ENCODE data around the gene PARVB.

PARVB gene

GRCh38 chr22:44217346-44217745, 193.2 kb downstream of the PARVB start:
- H3K4me3 ChIP-seq (ENCODE audit: low read depth, low read length): no peak overlapping the region
- CTCF ChIA-PET: no interaction called here
- no peak for DNase-seq (ENCODE audit: low read depth, low spot score)
- POLR2A ChIA-PET: no interaction called here
- no peak for TF ChIP-seq CTCF (IDR thresholded peaks at IDR 0.05; ENCODE audit: insufficient read depth, low read length, missing control alignments)

GRCh38 chr22:44218071-44218470, 194.0 kb downstream of the PARVB start:
- H3K4me3 ChIP-seq (ENCODE audit: low read depth, low read length): no peak overlapping the region
- DNase-seq (ENCODE audit: low read depth, low spot score): no peak
- CTCF ChIA-PET: no interaction called here
- no peak for TF ChIP-seq CTCF (IDR thresholded peaks at IDR 0.05; ENCODE audit: insufficient read depth, low read length, missing control alignments)
- POLR2A ChIA-PET: no interaction called here

DNA sequence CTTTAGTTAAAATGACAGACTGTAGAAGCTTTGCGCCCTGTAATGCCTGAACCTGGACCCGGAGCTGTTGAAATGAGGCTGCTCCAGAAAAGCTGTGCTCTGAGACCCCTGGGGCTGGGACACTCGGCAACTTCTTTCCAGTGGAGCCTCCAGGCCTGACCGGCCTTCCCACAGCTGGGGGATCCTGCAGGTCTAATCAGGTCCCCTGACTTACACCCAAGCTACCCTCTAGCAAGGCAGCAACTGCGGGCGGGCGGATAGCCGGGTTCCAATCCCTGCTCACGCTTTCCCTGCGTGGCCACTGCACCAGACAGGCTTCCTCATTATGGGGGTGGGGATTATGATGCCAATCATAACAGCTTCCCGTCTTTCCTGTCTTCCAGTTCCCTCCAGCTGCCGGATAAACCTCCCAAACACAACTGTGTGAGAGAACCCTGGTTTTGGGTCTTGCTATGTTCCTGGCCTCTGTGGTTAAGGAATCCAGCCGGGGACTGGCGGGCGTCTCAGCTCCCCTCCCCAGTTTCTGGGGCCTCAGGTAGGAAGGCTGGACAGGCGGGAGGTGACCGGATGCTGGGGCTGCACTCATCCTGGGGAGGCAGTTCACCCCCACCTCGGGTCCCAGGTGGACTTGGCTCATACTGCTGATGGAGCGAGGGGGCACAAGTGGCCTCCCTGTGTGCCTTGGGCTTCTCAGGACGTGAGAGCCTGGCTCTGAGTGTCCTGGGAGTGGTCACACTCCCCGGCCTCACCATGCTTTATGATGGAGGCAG, 195.2 kb downstream of the PARVB start:
- ChIA-PET CTCF (no interaction called here), POLR2A (interaction anchor here (0.6 kb wide), 1 partner anchor 122 kb away, joined by 3 read pairs; no protein-coding TSS in a partner anchor)
- DNase-seq (ENCODE audit: low read depth, low spot score): no peak
- TF ChIP-seq CTCF (IDR thresholded peaks at IDR 0.05; ENCODE audit: insufficient read depth, low read length, missing control alignments): no peak
- no peak overlapping the region for H3K4me3 ChIP-seq (ENCODE audit: low read depth, low read length)

GRCh38 chr22:44220727-44221680, 196.9 kb downstream of the PARVB start:
- ChIA-PET CTCF (interaction anchor here (0.6 to 1.1 kb wide), 2 partner anchors 9 to 14 kb away, joined by 3 read pairs; no protein-coding TSS in a partner anchor), POLR2A (no interaction called here)
- no peak for TF ChIP-seq CTCF (IDR thresholded peaks at IDR 0.05; ENCODE audit: insufficient read depth, low read length, missing control alignments)

GRCh38 chr22:44221710-44222475, 197.8 kb downstream of the PARVB start:
- H3K4me3 ChIP-seq (ENCODE audit: low read depth, low read length): no peak overlapping the region
- POLR2A ChIA-PET: no interaction called here
- DNase-seq (ENCODE audit: low read depth, low spot score): no peak
- TF ChIP-seq CTCF (IDR thresholded peaks at IDR 0.05; ENCODE audit: insufficient read depth, low read length, missing control alignments): no peak
- CTCF ChIA-PET: interaction anchor here (0.6 to 1.1 kb wide), 2 partner anchors 10 to 15 kb away, joined by 3 read pairs; no protein-coding TSS in a partner anchor

More at GRCh38 chr22:44220727-44221680, 196.9 kb downstream of the PARVB start:
- no peak overlapping the region for H3K4me3 ChIP-seq (ENCODE audit: low read depth, low read length)
- DNase-seq (ENCODE audit: low read depth, low spot score): no peak
